Upper lobe of left lung (tissue), 4 donors: Measurements from ENCODE around the gene PCBD1.

Experiments used
- POLR2A ChIP-seq, 4 donors: fragments of 450-650 bp; IDR thresholded peaks; one replicate each; pipeline ENCODE4 v1.5.1; 2016 to 2017; ENCODE audit warnings: antibody characterized with exemption in 4 of 4, mild to moderate bottlenecking in 2 of 4
- POLR2AphosphoS5 ChIP-seq, 2 donors: sonication (generic); formaldehyde crosslinking; IDR thresholded peaks; one replicate each; pipeline ENCODE4 v1.5.1; 2017; ENCODE audit warnings: antibody characterized with exemption in 2 of 2
- TF ChIP-seq, protein P1 (sequence below), 6 experiments: fragments of 450-650 bp in 4 of 6; fragments of 200-600 bp in 2 of 6; sonication (generic) in 2 of 6; IDR thresholded peaks; one replicate each; pipeline ENCODE4 v1.5.1; 2016 to 2019; ENCODE audit warnings: antibody characterized with exemption in 6 of 6

- TF ChIP-seq, protein P1, sequence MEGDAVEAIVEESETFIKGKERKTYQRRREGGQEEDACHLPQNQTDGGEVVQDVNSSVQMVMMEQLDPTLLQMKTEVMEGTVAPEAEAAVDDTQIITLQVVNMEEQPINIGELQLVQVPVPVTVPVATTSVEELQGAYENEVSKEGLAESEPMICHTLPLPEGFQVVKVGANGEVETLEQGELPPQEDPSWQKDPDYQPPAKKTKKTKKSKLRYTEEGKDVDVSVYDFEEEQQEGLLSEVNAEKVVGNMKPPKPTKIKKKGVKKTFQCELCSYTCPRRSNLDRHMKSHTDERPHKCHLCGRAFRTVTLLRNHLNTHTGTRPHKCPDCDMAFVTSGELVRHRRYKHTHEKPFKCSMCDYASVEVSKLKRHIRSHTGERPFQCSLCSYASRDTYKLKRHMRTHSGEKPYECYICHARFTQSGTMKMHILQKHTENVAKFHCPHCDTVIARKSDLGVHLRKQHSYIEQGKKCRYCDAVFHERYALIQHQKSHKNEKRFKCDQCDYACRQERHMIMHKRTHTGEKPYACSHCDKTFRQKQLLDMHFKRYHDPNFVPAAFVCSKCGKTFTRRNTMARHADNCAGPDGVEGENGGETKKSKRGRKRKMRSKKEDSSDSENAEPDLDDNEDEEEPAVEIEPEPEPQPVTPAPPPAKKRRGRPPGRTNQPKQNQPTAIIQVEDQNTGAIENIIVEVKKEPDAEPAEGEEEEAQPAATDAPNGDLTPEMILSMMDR (IDR thresholded peaks at IDR 0.05) = no peak
- no peak for TF ChIP-seq POLR2A (IDR thresholded peaks at IDR 0.05)
- no peak for TF ChIP-seq POLR2AphosphoS5 (IDR thresholded peaks at IDR 0.05)
Measured at GRCh38 chr10:70913893-70914240, 25.5 kb upstream of the PCBD1 start.
